ENCODE data around the gene CD300LD.

CD300LD gene

DNA sequence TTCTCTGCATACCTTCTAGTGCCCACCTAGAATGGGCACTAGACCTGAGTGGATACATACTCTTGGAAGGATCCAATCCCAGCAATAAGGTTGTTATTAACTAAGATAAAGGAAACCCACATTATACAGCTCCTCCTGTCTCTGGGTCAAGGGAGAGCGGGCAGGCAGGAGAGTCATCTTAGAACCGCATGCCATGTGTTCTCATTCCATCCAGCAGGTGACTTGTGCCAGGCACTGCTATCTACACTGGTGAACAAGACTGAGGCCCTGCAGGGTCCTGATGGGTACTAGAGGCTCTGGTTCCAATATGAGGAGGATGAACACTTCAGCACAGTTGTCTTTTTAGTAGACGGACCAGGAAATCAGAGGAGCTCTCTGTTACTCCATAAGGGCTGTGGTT is 18.9 kb downstream of the CD300LD start:
- DNase-seq (ENCODE audit: low read depth) = no peak
- no peak overlapping the region for H3K4me3 ChIP-seq (ENCODE audit: low read depth, low read length)
- TF ChIP-seq, protein P1, sequence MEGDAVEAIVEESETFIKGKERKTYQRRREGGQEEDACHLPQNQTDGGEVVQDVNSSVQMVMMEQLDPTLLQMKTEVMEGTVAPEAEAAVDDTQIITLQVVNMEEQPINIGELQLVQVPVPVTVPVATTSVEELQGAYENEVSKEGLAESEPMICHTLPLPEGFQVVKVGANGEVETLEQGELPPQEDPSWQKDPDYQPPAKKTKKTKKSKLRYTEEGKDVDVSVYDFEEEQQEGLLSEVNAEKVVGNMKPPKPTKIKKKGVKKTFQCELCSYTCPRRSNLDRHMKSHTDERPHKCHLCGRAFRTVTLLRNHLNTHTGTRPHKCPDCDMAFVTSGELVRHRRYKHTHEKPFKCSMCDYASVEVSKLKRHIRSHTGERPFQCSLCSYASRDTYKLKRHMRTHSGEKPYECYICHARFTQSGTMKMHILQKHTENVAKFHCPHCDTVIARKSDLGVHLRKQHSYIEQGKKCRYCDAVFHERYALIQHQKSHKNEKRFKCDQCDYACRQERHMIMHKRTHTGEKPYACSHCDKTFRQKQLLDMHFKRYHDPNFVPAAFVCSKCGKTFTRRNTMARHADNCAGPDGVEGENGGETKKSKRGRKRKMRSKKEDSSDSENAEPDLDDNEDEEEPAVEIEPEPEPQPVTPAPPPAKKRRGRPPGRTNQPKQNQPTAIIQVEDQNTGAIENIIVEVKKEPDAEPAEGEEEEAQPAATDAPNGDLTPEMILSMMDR (IDR thresholded peaks at IDR 0.05; ENCODE audit: control insufficient read depth, extremely low read depth, insufficient read depth) = no peak

DNA sequence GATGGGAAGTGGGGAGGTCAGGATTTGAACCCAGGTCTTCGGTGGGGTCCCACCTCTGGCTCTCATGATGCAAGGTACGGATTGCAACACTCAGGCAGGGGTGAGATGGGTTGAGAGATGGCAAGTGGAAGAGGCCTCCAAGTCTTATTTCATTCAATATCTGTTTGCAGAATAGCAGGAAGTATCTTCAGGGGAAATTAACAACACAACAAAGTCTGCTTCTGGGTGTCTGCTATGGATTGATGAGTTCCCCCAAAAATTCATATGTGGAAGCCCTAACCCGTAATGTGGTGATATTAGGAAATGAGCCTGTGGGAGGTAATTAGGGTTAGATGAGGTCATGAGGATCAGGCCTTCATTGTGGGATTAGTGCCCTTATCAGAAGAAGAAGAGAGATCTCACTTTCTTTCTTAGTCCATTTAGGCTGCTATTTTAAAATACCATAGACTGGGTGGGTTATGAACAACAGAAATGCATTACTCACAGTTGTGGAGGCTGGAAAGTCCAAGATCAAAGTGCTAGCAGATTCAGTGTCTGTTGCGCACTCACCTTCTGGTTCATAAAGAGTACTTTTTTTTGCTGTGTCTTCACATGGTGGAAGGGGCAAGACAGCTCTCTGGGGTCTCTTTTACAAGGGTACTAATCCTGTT is 20.3 kb downstream of the CD300LD start:
- no peak overlapping the region for H3K4me3 ChIP-seq (ENCODE audit: low read depth, low read length)
- no peak for DNase-seq (ENCODE audit: low read depth)
- TF ChIP-seq, protein P1 (IDR thresholded peaks at IDR 0.05; ENCODE audit: control insufficient read depth, extremely low read depth, insufficient read depth) = no peak

GRCh38 chr17:74569020-74570003 is 22.8 kb downstream of the CD300LD start:
- TF ChIP-seq, protein P1 (IDR thresholded peaks at IDR 0.05; ENCODE audit: control insufficient read depth, extremely low read depth, insufficient read depth) = no peak

DNA sequence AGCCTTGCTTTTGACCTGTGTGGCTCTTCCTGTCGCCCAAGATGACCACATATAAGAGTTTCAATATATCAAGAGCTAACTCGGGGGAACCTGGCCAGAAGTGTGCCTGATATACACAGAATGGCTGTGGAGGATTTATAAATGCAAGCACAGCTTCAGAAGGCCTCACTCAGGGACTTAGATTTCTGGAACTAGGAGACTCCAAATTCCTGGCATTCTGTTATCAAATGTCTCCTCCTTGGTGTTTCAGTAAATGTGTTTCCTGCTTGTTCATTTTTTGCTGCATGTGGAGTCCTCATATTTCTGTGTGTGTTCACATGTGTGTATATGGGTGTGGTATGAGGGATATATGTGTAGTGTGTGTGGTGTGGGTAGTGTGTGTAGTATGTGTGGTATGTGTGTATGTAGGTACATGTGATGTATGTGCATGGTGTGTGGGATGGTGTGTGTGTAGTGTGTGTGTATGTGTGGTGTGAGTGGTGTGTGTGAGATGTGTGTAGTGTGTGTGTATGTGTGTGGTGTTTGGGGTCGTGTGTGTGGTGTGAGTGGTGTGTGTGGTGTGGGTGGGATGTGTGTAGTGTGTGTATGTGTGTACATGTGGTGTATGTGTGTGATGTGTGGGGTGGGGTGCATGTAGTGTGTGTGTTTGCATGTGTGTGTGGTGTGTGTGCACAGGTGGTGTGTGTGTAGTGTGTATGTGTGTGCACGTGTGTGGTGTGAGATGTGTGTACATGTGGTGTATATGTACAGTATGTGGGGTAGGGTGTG is 23.8 kb downstream of the CD300LD start:
- TF ChIP-seq, protein P1 (IDR thresholded peaks at IDR 0.05; ENCODE audit: control insufficient read depth, extremely low read depth, insufficient read depth) = no peak
- no peak for DNase-seq (ENCODE audit: low read depth)
- H3K4me3 ChIP-seq (ENCODE audit: low read depth, low read length) = no peak overlapping the region

More at GRCh38 chr17:74569020-74570003, 22.8 kb downstream of the CD300LD start:
- H3K4me3 ChIP-seq (ENCODE audit: low read depth, low read length) = no peak overlapping the region
- no peak for DNase-seq (ENCODE audit: low read depth)

- TF ChIP-seq, protein P1 (IDR thresholded peaks at IDR 0.05; ENCODE audit: control insufficient read depth, extremely low read depth, insufficient read depth) = no peak
- DNase-seq (ENCODE audit: low read depth) = no peak
- H3K4me3 ChIP-seq (ENCODE audit: low read depth, low read length) = no peak within 1 kb of the TSS
Measured at GRCh38 chr17:74567397-74567796, 24.7 kb downstream of the CD300LD start, which contains the start of gene CD300H. TSS of gene CD300H (minus strand) at chr17:74567509.

DNA sequence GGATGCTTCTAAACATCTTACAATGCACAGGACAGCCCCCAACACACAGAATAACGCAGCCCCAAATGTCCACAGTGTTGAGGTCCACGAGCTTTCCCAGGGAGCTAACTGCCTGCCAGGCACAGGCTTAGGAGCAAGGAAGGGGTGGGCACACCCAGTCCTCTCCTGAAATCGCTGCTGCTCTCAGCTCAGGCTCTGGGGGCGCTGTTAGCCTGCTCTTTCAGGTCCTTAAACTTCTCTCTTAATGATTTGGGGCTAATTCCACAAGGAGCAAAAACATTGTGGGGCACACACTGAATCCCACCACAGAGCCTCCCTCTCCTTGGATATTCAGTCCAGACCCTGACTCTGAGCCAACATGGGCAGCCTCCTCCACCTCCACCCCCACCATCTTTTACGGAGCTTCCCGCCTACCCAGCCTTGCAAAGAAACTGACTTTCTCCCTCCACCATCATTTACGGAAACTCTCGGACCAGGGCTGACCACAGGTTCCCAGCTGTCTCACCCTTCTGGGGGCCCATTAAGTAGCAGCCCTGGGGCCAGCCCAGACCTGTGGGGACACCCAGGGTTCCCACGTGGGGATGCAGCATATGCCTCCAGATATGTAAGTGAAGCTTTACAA is 25.8 kb downstream of the CD300LD start:
- DNase-seq (ENCODE audit: low read depth) = no peak
- TF ChIP-seq, protein P1 (IDR thresholded peaks at IDR 0.05; ENCODE audit: control insufficient read depth, extremely low read depth, insufficient read depth) = peak; percentile 59
- H3K4me3 ChIP-seq (ENCODE audit: low read depth, low read length) = no peak overlapping the region

All from LNCaP clone FGC (cell line).